H1 (cell line): ENCODE results near the gene WDR12. TPM values are rescaled to one million over a fixed set of nuclear protein-coding genes. Genes with fewer than 3 reads are reported as not detected.

ENCODE experiments used
- JUND ChIP-seq: IDR thresholded peaks from 2 replicates; pipeline ENCODE4 v1.6.1; 2011; ENCODE audit warnings: mild to moderate bottlenecking, improper control_type of control experiment, low read length
- KDM5A ChIP-seq: fragments of 200-600 bp; IDR thresholded peaks from 2 replicates; pipeline ENCODE4 v1.7.1; 2012; ENCODE audit warnings: mild to moderate bottlenecking, low read length, inconsistent platforms, mixed read lengths
- ZNF274 ChIP-seq: IDR thresholded peaks from 2 replicates; pipeline ENCODE4 v1.7.0; 2012; ENCODE audit warnings: low read length, borderline replicate concordance; ENCODE audit errors: extremely low read depth
- polyA plus RNA-seq, 7 experiments: library from polyadenylated mRNA; depleted of rRNA in 3 of 7; stranded (reverse) in 5 of 7; unstranded in 2 of 7; fragments of >200 nt in 5 of 7; fragments of 200-250 nt in 2 of 7; gene quantifications; 1 replicate in 5 of 7; 2 replicates in 1 of 7; 4 replicates in 1 of 7; pipeline versions ENCODE4 v1.2.1 to v1.2.3, GENCODE V29; 2011 to 2013; ENCODE audit warnings: missing spikeins in 2 of 7, mixed read lengths in 2 of 7
- total RNA-seq: library from RNA; stranded (reverse); fragmentation: NEBNext Ultra II Directional; extraction: Animal tissue kit (Norgen Biotek cat#: 25700); gene quantifications from 2 replicates; pipeline ENCODE4 v1.2.1, GENCODE V29; 2021

The WDR12 gene
- total and polyA plus RNA-seq, 2 of the 8 experiments (the other 6 are each of a cell fraction or from before 2014, with no cell fraction given): 25.0 to 183 TPM

DNA sequence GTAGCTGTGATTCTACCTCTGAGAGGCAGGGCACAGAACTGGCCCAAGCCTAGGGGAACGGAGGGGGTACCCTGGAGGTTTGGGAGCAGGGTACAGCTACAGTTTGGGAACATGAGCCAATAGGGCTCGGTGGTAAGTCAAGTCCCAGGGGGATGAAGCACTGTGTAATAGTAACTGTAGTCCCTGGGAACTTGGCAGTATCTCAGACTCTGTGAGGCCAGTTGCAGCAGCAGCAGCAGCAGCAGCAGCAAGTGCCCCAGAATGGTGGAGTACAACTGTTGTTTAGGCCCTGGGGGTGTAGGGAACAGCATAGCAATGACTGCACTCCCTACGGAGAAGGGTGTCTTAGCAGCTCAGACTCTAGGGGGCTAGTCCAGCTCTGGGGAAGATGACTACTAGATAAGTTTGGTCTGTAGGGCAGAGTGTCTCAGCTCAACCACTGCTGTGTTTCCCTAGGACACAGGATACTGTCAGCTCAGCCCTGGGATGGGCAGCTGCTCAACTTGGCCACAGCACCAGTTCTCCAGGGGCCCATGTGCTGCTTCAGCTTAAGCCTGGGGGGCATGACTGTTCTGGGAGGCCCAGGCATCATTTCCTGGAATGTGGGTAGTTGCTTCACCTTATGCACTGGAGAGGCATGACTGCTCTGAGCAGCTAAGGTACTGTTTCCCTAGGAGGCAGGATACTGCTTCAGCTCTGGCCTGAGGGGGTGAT lies 21.1 kb upstream of the WDR12 start (continued):
- no peak for TF ChIP-seq KDM5A
- TF ChIP-seq JUND: no peak
- TF ChIP-seq ZNF274: no peak
